CD1c-positive myeloid dendritic cell (primary cell): ENCODE data around the gene ESRRB.

Experiments used
- DNase-seq: peaks from one replicate; pipeline ENCODE4 v3.0.0-alpha.2; 2016; ENCODE audit errors: extremely low spot score

The ESRRB gene

GRCh38 chr14:76375947-76376404, at the start of gene ESRRB:
ESRRB (plus strand) TSS chr14:76376137; CDS start chr14:76376402, 265 bp downstream.
- no peak for DNase-seq

GRCh38 chr14:76326918-76327689, 48.8 kb upstream of the ESRRB start:
- DNase-seq, result no peak

GRCh38 chr14:76328457-76329137, 47.3 kb upstream of the ESRRB start:
- no peak for DNase-seq

GRCh38 chr14:76329154-76329928, 46.6 kb upstream of the ESRRB start:
- DNase-seq, result no peak

- DNase-seq, result no peak
Observed at GRCh38 chr14:76329951-76330350, 46.0 kb upstream of the ESRRB start.

- no peak for DNase-seq
Observed at GRCh38 chr14:76330411-76331327, 45.3 kb upstream of the ESRRB start.

- no peak for DNase-seq
Observed at GRCh38 chr14:76331328-76332011, 44.5 kb upstream of the ESRRB start.

- no peak for DNase-seq
Observed at GRCh38 chr14:76333664-76334063, 42.3 kb upstream of the ESRRB start.

GRCh38 chr14:76334316-76334715, 41.6 kb upstream of the ESRRB start:
- no peak for DNase-seq

- DNase-seq, result no peak
Observed at GRCh38 chr14:76336876-76337275, 39.1 kb upstream of the ESRRB start.

- DNase-seq, result no peak
Observed at GRCh38 chr14:76337635-76338545, 38.0 kb upstream of the ESRRB start.

GRCh38 chr14:76339728-76340615, 36.0 kb upstream of the ESRRB start:
- DNase-seq, result no peak

- DNase-seq, result no peak
Observed at GRCh38 chr14:76343386-76343785, 32.6 kb upstream of the ESRRB start.

GRCh38 chr14:76346391-76347160, 29.4 kb upstream of the ESRRB start:
- DNase-seq, result no peak

- no peak for DNase-seq
Observed at GRCh38 chr14:76348898-76349297, 27.0 kb upstream of the ESRRB start.

- DNase-seq, result no peak
Observed at GRCh38 chr14:76349993-76350392, 25.9 kb upstream of the ESRRB start.

GRCh38 chr14:76350671-76351070, 25.3 kb upstream of the ESRRB start:
- DNase-seq, result no peak

GRCh38 chr14:76351941-76352340, 24.0 kb upstream of the ESRRB start:
- DNase-seq, result no peak
